Measurements from ENCODE around the gene CCDC186. TPM values are rescaled to one million over a fixed set of nuclear protein-coding genes. Genes with fewer than 3 reads are reported as not detected.

Gene CCDC186
- total RNA-seq, 2 donors from 2014 or later = 13.0 to 17.1 TPM

DNA sequence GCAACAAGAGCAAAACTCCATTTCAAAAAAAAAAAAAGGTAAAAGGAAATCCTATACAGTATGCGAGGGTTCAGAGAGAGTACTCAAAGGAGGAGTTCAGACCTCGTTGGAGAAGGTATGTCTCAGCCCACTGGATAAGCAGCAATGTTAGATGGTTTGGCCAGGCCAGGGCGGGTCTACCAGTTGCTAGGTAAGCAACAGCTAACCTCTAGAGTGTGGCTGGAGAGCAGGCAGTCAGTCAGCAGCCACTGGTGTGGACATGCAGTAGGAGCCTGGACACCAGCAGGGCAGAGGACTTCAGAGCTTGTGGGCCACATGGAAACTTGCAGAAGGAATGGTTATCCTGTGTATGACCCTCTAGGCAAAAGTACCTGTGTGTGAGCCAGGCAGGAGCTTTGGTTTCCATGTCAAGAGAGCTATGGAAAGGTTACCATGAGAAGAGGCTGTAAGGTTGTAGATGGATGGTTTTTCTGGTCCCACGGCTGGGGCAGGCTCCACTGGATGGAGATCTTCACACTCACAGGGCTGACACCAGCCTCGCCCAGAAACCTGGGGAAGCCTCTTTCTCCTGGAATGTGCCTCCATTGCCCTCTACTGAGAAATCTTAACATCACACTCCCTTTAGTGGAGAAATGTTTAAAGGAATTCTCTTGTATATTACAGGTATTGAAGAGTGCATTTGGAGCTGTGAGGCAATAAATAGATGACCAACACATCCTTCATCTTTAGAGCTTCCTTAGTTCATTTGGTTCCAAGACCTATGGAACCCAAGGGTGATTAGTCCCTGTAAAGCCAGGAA, 63.6 kb downstream of the CCDC186 start:
- TF ChIP-seq, protein P1, sequence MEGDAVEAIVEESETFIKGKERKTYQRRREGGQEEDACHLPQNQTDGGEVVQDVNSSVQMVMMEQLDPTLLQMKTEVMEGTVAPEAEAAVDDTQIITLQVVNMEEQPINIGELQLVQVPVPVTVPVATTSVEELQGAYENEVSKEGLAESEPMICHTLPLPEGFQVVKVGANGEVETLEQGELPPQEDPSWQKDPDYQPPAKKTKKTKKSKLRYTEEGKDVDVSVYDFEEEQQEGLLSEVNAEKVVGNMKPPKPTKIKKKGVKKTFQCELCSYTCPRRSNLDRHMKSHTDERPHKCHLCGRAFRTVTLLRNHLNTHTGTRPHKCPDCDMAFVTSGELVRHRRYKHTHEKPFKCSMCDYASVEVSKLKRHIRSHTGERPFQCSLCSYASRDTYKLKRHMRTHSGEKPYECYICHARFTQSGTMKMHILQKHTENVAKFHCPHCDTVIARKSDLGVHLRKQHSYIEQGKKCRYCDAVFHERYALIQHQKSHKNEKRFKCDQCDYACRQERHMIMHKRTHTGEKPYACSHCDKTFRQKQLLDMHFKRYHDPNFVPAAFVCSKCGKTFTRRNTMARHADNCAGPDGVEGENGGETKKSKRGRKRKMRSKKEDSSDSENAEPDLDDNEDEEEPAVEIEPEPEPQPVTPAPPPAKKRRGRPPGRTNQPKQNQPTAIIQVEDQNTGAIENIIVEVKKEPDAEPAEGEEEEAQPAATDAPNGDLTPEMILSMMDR (IDR thresholded peaks at IDR 0.05) = no peak
- Histone ChIP-seq H3K4me3 (no peak overlapping the region), H3K9me3 (no peaks in the 10 kb centered on the region), H3K27ac (no peak overlapping the region), H3K4me1 (no peaks in the 10 kb centered on the region), H3K36me3 (no peaks in the 10 kb centered on the region), H3K27me3 (no peaks in the 10 kb centered on the region)
- DNase-seq (ENCODE audit: low spot score) = no peak

DNA sequence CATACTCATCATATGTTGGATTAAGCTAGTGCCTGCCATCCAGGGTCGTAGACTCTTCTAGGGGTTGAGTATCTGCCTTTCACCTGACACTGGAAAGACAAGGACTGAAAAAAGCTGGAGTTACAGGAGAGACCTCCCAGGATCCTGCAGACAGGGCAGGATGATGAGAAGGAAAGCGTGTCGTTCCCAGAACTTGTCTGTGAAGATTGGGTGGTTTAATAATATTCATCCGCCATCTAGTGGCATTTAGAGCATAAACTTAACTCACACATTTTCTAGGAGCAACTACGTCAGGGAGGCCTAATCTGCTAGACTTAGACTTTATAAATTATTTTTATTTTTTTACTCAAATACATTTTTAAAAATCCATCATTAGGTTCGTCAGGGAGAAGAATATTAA, 70.7 kb downstream of the CCDC186 start:
- no peak overlapping the region for H3K27ac ChIP-seq
- no peak for DNase-seq (ENCODE audit: low spot score)
- H3K4me3 ChIP-seq = no peak overlapping the region
- TF ChIP-seq, protein P1 (IDR thresholded peaks at IDR 0.05) = peak in 1 of 2 donors; percentile 70
- H3K36me3 ChIP-seq = no peaks in the 10 kb centered on the region
- H3K4me1 ChIP-seq = peaks cover 0 to 13% of the 10 kb centered on the region in 2 donors
- H3K27me3 ChIP-seq = no peaks in the 10 kb centered on the region
- no peaks in the 10 kb centered on the region for H3K9me3 ChIP-seq

DNA sequence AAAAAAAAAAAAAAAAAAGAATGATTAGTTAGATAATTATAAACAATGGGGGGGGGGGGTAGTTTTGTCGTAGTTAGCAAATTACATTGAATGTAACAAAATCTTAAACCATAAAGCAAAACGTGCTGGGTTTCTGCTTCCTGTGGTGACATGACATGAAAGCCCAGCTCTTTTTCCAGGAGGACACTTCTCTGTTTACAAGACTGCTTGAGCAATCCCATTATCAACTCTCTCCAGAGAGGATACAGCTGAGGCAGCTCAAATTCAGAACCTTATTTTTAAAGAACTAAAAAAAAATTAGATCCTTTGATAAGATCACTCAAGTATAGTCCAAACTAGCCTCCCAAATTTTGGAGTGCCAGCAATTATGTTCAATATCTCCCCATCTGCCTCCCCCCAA, 71.7 kb downstream of the CCDC186 start:
- H3K4me3 ChIP-seq = no peak overlapping the region

DNA sequence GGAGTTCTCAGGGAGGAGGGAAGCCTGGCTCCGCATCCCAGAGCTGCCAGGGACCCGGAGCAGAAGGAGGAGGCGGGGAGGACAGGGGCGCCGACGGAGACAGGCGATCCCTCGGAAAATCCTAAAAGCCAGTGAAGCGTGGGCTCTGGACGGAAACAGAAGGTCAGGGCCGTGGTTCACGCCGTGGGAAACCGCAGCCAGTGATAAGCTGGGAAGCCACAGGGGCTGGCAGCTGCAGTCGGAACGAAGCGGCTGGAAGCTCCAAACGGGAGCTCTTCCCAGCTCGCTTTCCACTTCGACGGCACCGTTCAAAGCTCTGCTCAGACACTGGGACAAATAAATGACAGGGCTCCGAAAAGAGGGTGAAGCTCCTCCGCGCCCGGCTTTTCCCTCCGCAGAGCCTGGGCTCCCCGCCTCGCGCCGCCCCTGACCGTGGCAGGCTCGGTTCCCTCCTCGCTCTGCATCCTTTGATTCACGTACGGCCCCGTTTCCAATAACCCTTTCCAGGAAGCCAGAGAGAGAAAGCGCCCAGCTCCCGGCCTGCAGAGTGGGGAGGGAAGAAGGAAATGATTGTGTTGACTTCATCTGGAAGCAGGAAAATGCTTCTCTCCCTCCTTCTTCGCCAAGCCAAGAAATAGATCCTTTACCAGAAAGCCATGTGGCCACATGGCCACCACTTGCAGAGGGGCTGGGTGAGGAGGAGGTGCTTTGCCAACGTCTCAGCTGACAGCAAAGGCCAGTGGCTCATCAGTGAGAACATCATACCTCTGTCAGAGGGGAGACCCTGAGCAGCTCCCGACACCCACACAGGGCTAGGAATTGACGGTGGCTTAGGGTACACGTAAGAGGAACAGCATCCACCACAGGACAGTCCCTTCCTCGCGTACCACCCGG, 72.9 kb downstream of the CCDC186 start:
- H3K4me1 ChIP-seq = peaks cover 0 to 13% of the 10 kb centered on the region in 2 donors
- no peaks in the 10 kb centered on the region for H3K27me3 ChIP-seq
- no peaks in the 10 kb centered on the region for H3K36me3 ChIP-seq
- H3K9me3 ChIP-seq = no peaks in the 10 kb centered on the region
- H3K4me3 ChIP-seq = peak overlapping the region; percentile 36 to 56
- no peak overlapping the region for H3K27ac ChIP-seq
- no peak for DNase-seq (ENCODE audit: low spot score)
- TF ChIP-seq, protein P1 (IDR thresholded peaks at IDR 0.05) = no peak

More for the DNA sequence above, 71.7 kb downstream of the CCDC186 start:
- TF ChIP-seq, protein P1 (IDR thresholded peaks at IDR 0.05) = no peak
- DNase-seq (ENCODE audit: low spot score) = no peak
- no peaks in the 10 kb centered on the region for H3K27me3 ChIP-seq
- peaks cover 0 to 13% of the 10 kb centered on the region in 2 donors for H3K4me1 ChIP-seq
- H3K9me3 ChIP-seq = no peaks in the 10 kb centered on the region
- no peak overlapping the region for H3K27ac ChIP-seq
- H3K36me3 ChIP-seq = no peaks in the 10 kb centered on the region

DNA sequence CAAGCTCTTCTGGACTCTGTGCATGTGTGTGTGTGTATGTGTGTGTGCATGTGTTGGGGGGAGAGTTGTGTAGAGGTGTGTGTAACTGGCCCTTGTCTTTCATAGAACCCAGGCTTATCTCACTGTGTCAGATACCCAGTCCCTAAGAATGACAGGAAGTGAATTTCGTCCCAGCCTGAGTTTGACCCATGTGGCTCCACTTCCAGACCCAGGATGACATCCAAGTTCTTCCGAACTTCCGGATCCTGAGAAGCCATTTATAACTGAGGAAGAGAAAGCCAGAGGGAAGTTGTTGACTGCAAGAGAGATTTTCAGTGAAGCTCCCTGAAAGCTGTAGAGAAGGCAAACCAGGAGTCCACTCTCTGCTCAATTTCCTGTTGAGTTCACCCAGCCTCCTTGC, 77.1 kb downstream of the CCDC186 start:
- Histone ChIP-seq H3K9me3 (no peaks in the 10 kb centered on the region), H3K27ac (no peak overlapping the region), H3K4me3 (no peak overlapping the region), H3K27me3 (no peaks in the 10 kb centered on the region), H3K4me1 (peaks cover 0 to 13% of the 10 kb centered on the region in 2 donors), H3K36me3 (no peaks in the 10 kb centered on the region)
- TF ChIP-seq, protein P1 (IDR thresholded peaks at IDR 0.05) = no peak
- DNase-seq (ENCODE audit: low spot score) = no peak
